GM21360 (cell line): ENCODE measurements around the gene LMNA.
"Not testable (repeated sequence)": the region's sequence is repeated elsewhere in the genome, so short reads cannot be mapped to it uniquely, and the experiment has no call there.

Experiments used
- ATAC-seq: cut with Tn5 transposase; IDR thresholded peaks from one replicate; pipeline ENCODE4 v1.9.1; 2021; ENCODE audit warnings: mild to moderate bottlenecking, moderate library complexity; ENCODE audit not compliant: unreplicated experiment

LMNA gene

GRCh38 chr1:156114101-156114918, at the start of gene LMNA:
Gene LMNA, plus strand, starts transcription at chr1:156114711. Its CDS starts 208 bp downstream, at chr1:156114919.
- peak; percentile 68 for ATAC-seq

- ATAC-seq, result no peak
These were observed 49.3 kb upstream of the LMNA start for GRCh38 chr1:156065212-156065611.

GRCh38 chr1:156065871-156066270, 48.6 kb upstream of the LMNA start:
- no peak for ATAC-seq

- no peak for ATAC-seq
These were observed 47.2 kb upstream of the LMNA start for GRCh38 chr1:156067262-156067661.

- ATAC-seq, result no peak
These were observed 44.7 kb upstream of the LMNA start for GRCh38 chr1:156069490-156070455.

- ATAC-seq, result no peak
These were observed 44.0 kb upstream of the LMNA start for GRCh38 chr1:156070548-156070947.

- ATAC-seq, result not testable (repeated sequence)
These were observed 43.1 kb upstream of the LMNA start for GRCh38 chr1:156071332-156071816.

- ATAC-seq, result no peak
These were observed 42.3 kb upstream of the LMNA start for GRCh38 chr1:156072251-156072650.

GRCh38 chr1:156073110-156073687, 41.3 kb upstream of the LMNA start:
- no peak for ATAC-seq

GRCh38 chr1:156073740-156074139, 40.8 kb upstream of the LMNA start:
- no peak for ATAC-seq

GRCh38 chr1:156074661-156075060, 39.9 kb upstream of the LMNA start:
- ATAC-seq, result no peak

GRCh38 chr1:156075162-156075561, 39.3 kb upstream of the LMNA start:
- no peak for ATAC-seq

GRCh38 chr1:156075775-156076204, 38.7 kb upstream of the LMNA start:
- ATAC-seq, result no peak

- no peak for ATAC-seq
These were observed 37.7 kb upstream of the LMNA start for GRCh38 chr1:156076609-156077429.

- no peak for ATAC-seq
These were observed 37.1 kb upstream of the LMNA start for GRCh38 chr1:156077430-156077760.

GRCh38 chr1:156078728-156079127, 35.8 kb upstream of the LMNA start:
- no peak for ATAC-seq

- no peak for ATAC-seq
These were observed 34.7 kb upstream of the LMNA start for GRCh38 chr1:156079762-156080161.

- ATAC-seq, result no peak
These were observed 34.2 kb upstream of the LMNA start for GRCh38 chr1:156080241-156080862.

GRCh38 chr1:156080863-156081179, 33.7 kb upstream of the LMNA start:
- no peak for ATAC-seq
